WTC11 (cell line): ENCODE measurements around the gene CLNK.

Source experiments
- AFF4 ChIP-seq: sonication (generic); formaldehyde crosslinking; IDR thresholded peaks from 2 replicates; pipeline ENCODE4 v1.8.1; 2023; ENCODE audit warnings: mild to moderate bottlenecking, missing genetic modification reagents, borderline replicate concordance
- ATF3 ChIP-seq: sonication (generic); formaldehyde crosslinking; conservative IDR thresholded peaks from 2 replicates; pipeline ENCODE4 v1.8.1; 2022; ENCODE audit warnings: mild to moderate bottlenecking, missing genetic modification reagents
- CTCF ChIP-seq: fragments of 200-600 bp; IDR thresholded peaks from 2 replicates; pipeline ENCODE4 v1.8.0; 2022; ENCODE audit warnings: antibody characterized with exemption
- TCF7 ChIP-seq: sonication (generic); formaldehyde crosslinking; IDR thresholded peaks from 2 replicates; pipeline ENCODE4 v1.8.0; 2022; ENCODE audit warnings: mild to moderate bottlenecking, low read depth, missing genetic modification reagents, moderate library complexity
- ZNF671 ChIP-seq: fragments of 250-450 bp; sonication (Bioruptor Pico); IDR thresholded peaks from 2 replicates; pipeline ENCODE4 v1.8.0; 2021; ENCODE audit warnings: mild to moderate bottlenecking
- TF ChIP-seq, protein P1 (sequence below): sonication (generic); formaldehyde crosslinking; IDR thresholded peaks from 2 replicates; pipeline ENCODE4 v1.8.1; 2022; ENCODE audit warnings: mild to moderate bottlenecking, missing genetic modification reagents, moderate library complexity, borderline replicate concordance

DNA sequence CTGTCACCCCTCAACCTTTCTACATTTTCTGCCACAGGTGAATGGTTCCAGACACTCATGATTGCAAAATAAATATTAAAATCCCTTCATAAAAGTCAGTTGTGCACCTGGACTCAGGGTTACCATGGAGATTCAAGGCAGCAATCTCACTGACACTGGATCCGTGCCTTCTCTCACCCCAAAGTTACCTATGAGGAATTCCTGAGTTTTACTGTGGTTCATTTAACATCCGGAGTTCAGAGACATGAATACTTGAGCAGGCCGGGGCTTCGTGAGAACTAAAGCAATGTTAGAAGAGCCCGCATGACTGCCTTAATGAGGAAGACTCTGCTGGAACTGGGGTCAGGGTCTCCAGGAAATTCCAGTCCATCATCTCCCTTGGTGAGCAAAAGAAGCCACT, 12.5 kb upstream of the CLNK start:
- no peak for TF ChIP-seq CTCF
- TF ChIP-seq AFF4 (CRISPR knock-in tag) = no peak
- TF ChIP-seq ATF3 = no peak
- TF ChIP-seq TCF7 = no peak
- TF ChIP-seq ZNF671 (CRISPR knock-in tag) = no peak
- TF ChIP-seq, protein P1, sequence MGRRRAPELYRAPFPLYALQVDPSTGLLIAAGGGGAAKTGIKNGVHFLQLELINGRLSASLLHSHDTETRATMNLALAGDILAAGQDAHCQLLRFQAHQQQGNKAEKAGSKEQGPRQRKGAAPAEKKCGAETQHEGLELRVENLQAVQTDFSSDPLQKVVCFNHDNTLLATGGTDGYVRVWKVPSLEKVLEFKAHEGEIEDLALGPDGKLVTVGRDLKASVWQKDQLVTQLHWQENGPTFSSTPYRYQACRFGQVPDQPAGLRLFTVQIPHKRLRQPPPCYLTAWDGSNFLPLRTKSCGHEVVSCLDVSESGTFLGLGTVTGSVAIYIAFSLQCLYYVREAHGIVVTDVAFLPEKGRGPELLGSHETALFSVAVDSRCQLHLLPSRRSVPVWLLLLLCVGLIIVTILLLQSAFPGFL = no peak
